ENCODE results near the gene TXNDC15. TPM values are rescaled to one million over a fixed set of nuclear protein-coding genes. Genes with fewer than 3 reads are reported as not detected.

The TXNDC15 gene
- total and polyA plus RNA-seq, 2 of the 13 experiments (the other 11 are each of a cell fraction or from before 2014, with no cell fraction given), result 22.2 to 49.9 TPM

GRCh38 chr5:134904610-134905245, 30.6 kb downstream of the TXNDC15 start, which contains the start of gene PCBD2 (continued):
- TF ChIP-seq REL (CRISPR knock-in tag; conservative IDR thresholded peaks at IDR 0.05) (no peak; the same call in 1 of the 2 replicates), KLF16 (CRISPR knock-in tag; IDR thresholded peaks at IDR 0.05) (no peak), ZNF781 (CRISPR knock-in tag; IDR thresholded peaks at IDR 0.05; ENCODE audit: borderline replicate concordance, not compliant biosample characterization) (no peak), RARG (CRISPR knock-in tag; IDR thresholded peaks at IDR 0.05; ENCODE audit: low read depth) (no peak), HHEX (CRISPR knock-in tag; IDR thresholded peaks at IDR 0.05) (no peak), GRHL1 (CRISPR knock-in tag; conservative IDR thresholded peaks at IDR 0.05) (no peak), SP2 (CRISPR knock-in tag; IDR thresholded peaks at IDR 0.05) (no peak), ZMYM3 (CRISPR knock-in tag; IDR thresholded peaks at IDR 0.05) (peak; percentile 87), EP300 (IDR thresholded peaks at IDR 0.05; ENCODE audit: low read depth in 2 of 2, low read length in 2 of 2) (0 out of 4 replicates have a peak, but pooled peaks of 1 of the 2 experiments have one; percentile 12), EP300 (CRISPR knock-in tag; IDR thresholded peaks at IDR 0.05; ENCODE audit: borderline replicate concordance) (no peak), ZNF276 (CRISPR knock-in tag; IDR thresholded peaks at IDR 0.05; ENCODE audit: low read depth) (peak; percentile 90), ZNF292 (CRISPR knock-in tag; IDR thresholded peaks at IDR 0.05; ENCODE audit: borderline replicate concordance, low read depth) (no peak), SALL1 (CRISPR knock-in tag; IDR thresholded peaks at IDR 0.05) (peak; percentile 85), MEF2D (CRISPR knock-in tag; IDR thresholded peaks at IDR 0.05) (no peak; the same call in 1 of the 2 replicates), POLR2G (IDR thresholded peaks at IDR 0.05; ENCODE audit: low read depth, low read length) (peak; percentile 86), GTF2F1 (IDR thresholded peaks at IDR 0.05; ENCODE audit: low read length) (no peak), SRY (CRISPR knock-in tag; IDR thresholded peaks at IDR 0.05) (peak; percentile 77; the same call in 1 of the 2 replicates), HNF1A (IDR thresholded peaks at IDR 0.05; ENCODE audit: low read depth) (no peak), HNF1A (CRISPR knock-in tag; IDR thresholded peaks at IDR 0.05; ENCODE audit: borderline replicate concordance) (0 out of 2 replicates have a peak, but pooled peaks have one; percentile 53), NFIB (CRISPR knock-in tag; IDR thresholded peaks at IDR 0.05; ENCODE audit: borderline replicate concordance) (no peak), ELF3 (CRISPR knock-in tag; IDR thresholded peaks at IDR 0.05) (peak; percentile 83)

Data from HepG2 (cell line).